M059J (cell line): Measurements from ENCODE around the gene HCN2. TPM values are rescaled to one million over a fixed set of nuclear protein-coding genes. Genes with fewer than 3 reads are reported as not detected.

Experiments used
- DNase-seq: peaks from one replicate; pipeline ENCODE4 v3.0.0-alpha.2; 2012; ENCODE audit warnings: low read depth
- total RNA-seq: library from RNA; depleted of rRNA; stranded (reverse); fragments of >200 nt; shearing (Covaris generic); gene quantifications from 2 replicates; pipeline ENCODE4 v1.2.3, GENCODE V29; 2014; rRNA removed

The HCN2 gene
- 0.42 and 1.4 TPM in 2 replicates for total RNA-seq

- no peak for DNase-seq
Observed at GRCh38 chr19:589693-590395, at the start of gene HCN2. TSS of gene HCN2 (plus strand) at chr19:589881. CDS start at chr19:589946, 65 bp downstream.

- DNase-seq: no peak
Observed at GRCh38 chr19:540867-541637, 48.6 kb upstream of the HCN2 start.

- no peak for DNase-seq
Observed at GRCh38 chr19:541699-542098, 48.0 kb upstream of the HCN2 start.

- no peak for DNase-seq
Observed at GRCh38 chr19:542173-542866, 47.4 kb upstream of the HCN2 start.

GRCh38 chr19:543910-544608, 45.6 kb upstream of the HCN2 start, which contains the start of gene GZMM:
TSS of gene GZMM (plus strand) at chr19:544053. CDS start at chr19:544072, 19 bp downstream.
- DNase-seq: no peak

- DNase-seq: no peak
Observed at GRCh38 chr19:547117-547516, 42.6 kb upstream of the HCN2 start.

DNA sequence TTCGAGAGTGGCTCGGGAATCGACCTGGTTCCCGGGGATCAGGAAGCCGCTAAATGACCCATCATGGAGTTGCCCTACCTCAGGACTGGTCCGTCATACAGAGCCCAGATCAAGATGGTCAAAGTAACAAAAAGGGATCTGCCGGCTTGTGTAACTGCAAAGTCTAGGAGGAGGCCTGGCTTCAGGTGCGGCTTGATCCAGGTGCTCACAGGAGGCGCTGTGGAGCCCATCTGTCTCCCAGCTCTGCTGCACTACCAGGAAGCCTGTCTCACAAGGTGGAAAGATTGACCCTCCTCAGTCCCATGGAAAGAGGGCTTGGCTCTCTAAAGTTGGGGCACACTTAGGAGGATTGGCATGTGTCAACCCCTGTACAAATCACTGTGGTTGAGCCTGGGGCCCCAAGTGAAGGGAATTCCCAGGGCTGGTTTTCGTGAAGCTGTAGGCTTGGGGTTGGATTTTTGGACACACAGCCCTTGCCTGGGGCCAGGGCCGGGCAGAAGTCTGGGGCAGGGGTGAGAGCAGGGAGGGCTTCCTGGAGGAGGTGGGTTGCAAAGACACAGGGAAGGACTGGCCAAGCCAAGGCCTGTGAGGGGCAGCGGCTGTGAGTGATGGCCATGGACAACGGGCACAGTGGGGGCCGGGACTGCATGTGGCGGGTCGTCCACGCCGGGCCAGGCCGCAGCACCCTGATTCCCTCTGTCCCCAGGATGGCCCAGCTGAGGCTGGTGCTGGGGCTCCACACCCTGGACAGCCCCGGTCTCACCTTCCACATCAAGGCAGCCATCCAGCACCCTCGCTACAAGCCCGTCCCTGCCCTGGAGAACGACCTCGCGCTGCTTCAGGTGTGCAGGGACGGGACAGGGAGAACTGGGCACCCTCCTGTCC, 41.6 kb upstream of the HCN2 start:
- DNase-seq: no peak

DNA sequence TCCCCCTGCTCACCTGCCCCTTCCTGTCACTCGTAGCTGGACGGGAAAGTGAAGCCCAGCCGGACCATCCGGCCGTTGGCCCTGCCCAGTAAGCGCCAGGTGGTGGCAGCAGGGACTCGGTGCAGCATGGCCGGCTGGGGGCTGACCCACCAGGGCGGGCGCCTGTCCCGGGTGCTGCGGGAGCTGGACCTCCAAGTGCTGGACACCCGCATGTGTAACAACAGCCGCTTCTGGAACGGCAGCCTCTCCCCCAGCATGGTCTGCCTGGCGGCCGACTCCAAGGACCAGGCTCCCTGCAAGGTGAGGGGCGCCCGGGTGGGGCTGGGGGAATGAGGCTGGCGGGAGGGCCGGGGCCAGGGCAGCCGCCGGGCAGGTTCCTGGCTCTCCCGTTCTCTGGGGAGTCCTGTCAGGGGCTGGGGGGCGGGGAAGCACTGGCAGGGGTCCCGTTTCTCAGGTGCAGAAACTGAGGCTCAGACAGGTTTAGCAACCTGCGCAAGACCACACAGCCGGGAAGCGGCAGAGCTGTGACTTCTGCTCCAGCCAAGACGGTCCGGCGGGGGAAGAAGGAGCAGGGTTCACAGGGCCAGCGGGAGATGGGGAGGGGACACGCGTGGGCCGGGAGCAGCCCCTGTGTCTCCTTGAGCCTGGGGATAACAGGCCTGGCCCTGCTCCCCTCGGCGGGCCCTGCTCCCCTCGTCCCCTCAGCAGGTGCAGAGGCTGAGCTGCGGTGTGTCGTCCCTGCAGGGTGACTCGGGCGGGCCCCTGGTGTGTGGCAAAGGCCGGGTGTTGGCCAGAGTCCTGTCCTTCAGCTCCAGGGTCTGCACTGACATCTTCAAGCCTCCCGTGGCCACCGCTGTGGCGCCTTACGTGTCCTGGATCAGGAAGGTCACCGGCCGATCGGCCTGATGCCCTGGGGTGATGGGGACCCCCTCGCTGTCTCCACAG, 40.5 kb upstream of the HCN2 start:
- DNase-seq: no peak

DNA sequence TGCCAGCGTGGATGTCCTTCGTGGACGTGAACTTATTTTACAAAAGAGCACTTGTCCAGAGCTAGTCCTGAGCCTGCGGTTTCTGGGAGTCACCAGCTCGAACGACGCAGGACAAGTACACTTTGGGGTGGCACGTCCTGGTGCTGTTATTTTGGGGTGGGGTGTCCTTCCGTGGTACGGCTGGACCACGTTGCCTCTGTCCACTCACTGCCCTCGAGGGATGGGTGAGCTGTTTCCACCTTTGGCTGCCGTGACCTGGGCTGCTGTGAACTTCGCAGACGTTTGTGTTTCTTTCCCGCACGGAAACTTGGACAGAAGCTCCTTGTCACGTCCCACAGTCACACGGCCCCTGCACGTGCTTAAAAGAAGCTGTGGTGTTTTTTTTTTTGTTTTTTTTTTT, 34.9 kb upstream of the HCN2 start:
- no peak for DNase-seq

GRCh38 chr19:555474-555808, 34.2 kb upstream of the HCN2 start:
- no peak for DNase-seq

DNA sequence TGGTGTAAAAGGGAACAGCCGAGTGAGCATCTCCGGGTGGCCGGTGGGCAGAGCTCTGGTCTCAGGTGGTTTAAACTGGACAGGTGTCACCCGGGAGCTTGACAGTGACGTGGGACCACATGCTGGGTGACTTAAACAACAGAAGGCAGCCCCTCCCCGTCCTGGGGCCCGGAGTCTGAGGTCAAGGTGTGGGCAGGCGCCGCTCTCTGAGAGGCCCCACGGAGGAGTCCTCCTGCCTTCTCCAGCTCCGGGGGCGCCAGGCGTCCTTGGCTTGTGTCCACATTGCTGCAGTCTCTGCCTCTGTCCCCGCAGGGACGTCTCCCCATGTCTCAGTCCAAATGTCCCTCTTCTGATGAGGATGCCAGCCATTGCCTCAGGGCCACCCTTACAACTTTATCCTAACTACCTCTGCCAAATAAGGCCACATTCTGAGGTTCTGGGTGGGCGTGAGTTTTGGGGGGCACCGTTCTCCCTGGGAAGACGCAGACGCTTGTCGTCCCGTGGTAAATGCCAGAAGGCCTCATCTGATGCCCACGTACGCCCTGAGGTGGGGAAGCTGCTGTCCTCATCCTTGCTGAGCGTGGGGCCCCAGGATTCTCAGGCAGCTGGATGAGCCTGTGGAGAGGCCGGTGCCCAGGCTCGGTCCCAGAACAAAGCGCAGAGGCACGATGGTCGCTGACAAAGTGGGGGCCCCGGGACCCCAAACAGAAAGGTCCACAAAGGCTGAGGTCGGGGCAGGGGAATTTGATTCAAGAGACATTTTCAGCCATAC, 32.9 kb upstream of the HCN2 start:
- DNase-seq: no peak

DNA sequence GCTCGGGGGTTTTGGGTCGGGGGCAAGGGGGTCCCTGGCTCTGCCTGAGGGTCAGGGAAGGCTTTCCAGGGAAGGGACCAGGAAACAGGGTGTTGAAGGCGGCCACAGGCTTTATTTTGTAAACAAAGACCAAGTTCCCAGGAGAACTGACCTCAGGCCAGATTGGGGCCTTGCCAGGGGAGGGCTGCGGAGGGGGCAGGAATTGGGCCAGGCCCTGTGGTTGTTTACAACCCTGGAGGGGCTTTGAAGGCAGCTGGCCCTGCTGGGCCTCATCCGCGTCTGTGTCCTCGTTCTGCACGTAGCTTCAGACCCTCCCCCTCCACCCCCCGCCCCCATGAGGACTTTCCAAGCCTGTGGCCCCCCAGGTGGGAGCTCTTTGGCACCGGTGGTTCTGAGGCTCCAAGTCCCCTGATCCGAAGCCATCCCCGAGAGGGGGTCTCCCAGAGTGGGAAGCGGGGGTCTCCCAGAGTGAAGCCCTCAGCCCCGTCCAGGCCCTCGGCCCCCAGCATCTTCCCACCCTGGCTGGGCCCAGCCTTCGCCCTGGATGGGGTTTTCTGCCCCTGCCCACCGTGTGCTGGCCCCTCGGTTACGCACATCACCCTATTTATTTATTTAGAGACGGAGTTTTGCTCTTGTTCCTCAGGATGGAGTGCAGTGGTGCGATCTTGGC, 30.8 kb upstream of the HCN2 start:
- DNase-seq: peak; percentile 65

GRCh38 chr19:560121-560520, 29.6 kb upstream of the HCN2 start:
- no peak for DNase-seq

GRCh38 chr19:566403-566802, 23.3 kb upstream of the HCN2 start:
- no peak for DNase-seq

- no peak for DNase-seq
Observed at GRCh38 chr19:566844-567243, 22.8 kb upstream of the HCN2 start.

- DNase-seq: no peak
Observed at GRCh38 chr19:567296-567900, 22.3 kb upstream of the HCN2 start.

DNA sequence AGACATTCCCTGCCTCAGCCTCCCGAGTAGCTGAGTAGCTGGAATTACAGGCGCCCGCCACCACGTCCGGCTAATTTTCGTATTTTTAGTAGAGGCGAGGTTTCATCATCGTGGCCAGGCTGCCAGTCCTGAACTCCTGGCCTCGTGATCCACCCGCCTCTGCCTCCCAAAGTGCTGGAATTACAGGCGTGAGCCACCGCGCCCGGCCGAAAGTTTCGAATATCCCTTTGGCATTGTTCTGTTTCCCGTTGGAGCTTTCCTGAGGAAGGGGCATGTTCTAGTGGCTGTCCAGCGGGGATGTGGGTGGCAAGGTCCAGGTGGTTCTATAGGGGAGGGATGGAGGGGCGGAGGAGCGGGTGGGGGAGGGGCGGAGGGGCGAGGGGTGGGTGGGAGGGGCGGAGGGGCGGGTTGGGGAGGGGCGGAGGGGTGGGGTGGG, 19.4 kb upstream of the HCN2 start:
- DNase-seq: no peak

GRCh38 chr19:570937-571565, 18.6 kb upstream of the HCN2 start:
- DNase-seq: peak; percentile 70
